ENCODE results near the gene ALPI. TPM values are rescaled to one million over a fixed set of nuclear protein-coding genes. Genes with fewer than 3 reads are reported as not detected.

ALPI gene
- total RNA-seq, 2 experiments from 2014 or later, result not detected

- POLR2A ChIA-PET, result no interaction called here
- CTCF ChIA-PET, result no interaction called here
Observed at GRCh38 chr2:232457121-232458011, 1.4 kb downstream of the ALPI start.

- ChIA-PET POLR2A (no interaction called here), CTCF (interaction anchor here (0.6 kb wide), 1 partner anchor 532 kb away, joined by 3 read pairs; no protein-coding TSS in a partner anchor)
Observed at GRCh38 chr2:232458051-232458660, 2.2 kb downstream of the ALPI start.

- POLR2A ChIA-PET, result no interaction called here
- CTCF ChIA-PET, result interaction anchor here (0.6 kb wide), 1 partner anchor 532 kb away, joined by 3 read pairs; no protein-coding TSS in a partner anchor
Observed at GRCh38 chr2:232458661-232459418, 2.9 kb downstream of the ALPI start.

- POLR2A ChIA-PET, result no interaction called here
- CTCF ChIA-PET, result no interaction called here
Observed at GRCh38 chr2:232459419-232460035, 3.6 kb downstream of the ALPI start.

- POLR2A ChIA-PET, result no interaction called here
- CTCF ChIA-PET, result no interaction called here
Observed at GRCh38 chr2:232460171-232460570, 4.2 kb downstream of the ALPI start.

- ChIA-PET CTCF (interaction anchor here (1.2 kb wide), 1 partner anchor 58 kb away, joined by 3 read pairs; no protein-coding TSS in a partner anchor), POLR2A (no interaction called here)
Observed at GRCh38 chr2:232463701-232464543, 8.0 kb downstream of the ALPI start.

- ChIA-PET CTCF (no interaction called here), POLR2A (no interaction called here)
Observed at GRCh38 chr2:232464544-232464885, 8.6 kb downstream of the ALPI start.

- ChIA-PET CTCF (no interaction called here), POLR2A (no interaction called here)
Observed at GRCh38 chr2:232465061-232465460, 9.1 kb downstream of the ALPI start.

- ChIA-PET POLR2A (no interaction called here), CTCF (interaction anchor here (0.7 kb wide), 1 partner anchor 1543 kb away, joined by 3 read pairs; no protein-coding TSS in a partner anchor)
Observed at GRCh38 chr2:232466221-232466620, 10.3 kb downstream of the ALPI start.

GRCh38 chr2:232473467-232473890, 17.5 kb downstream of the ALPI start:
- POLR2A ChIA-PET, result no interaction called here
- CTCF ChIA-PET, result no interaction called here

- ChIA-PET CTCF (no interaction called here), POLR2A (no interaction called here)
Observed at GRCh38 chr2:232476045-232476444, 20.1 kb downstream of the ALPI start.

- ChIA-PET POLR2A (no interaction called here), CTCF (no interaction called here)
Observed at GRCh38 chr2:232476791-232477190, 20.8 kb downstream of the ALPI start.

GRCh38 chr2:232477751-232478510, 22.0 kb downstream of the ALPI start:
- POLR2A ChIA-PET, result no interaction called here
- CTCF ChIA-PET, result interaction anchor here (0.9 to 1.0 kb wide), 2 partner anchors 43 to 44 kb away, joined by 3 to 5 read pairs; partner anchors contain the start of gene PRSS56

- ChIA-PET CTCF (interaction anchor here (0.9 to 1.0 kb wide), 2 partner anchors 42 to 43 kb away, joined by 3 to 5 read pairs; partner anchors contain the start of gene PRSS56), POLR2A (no interaction called here)
Observed at GRCh38 chr2:232478571-232479340, 22.8 kb downstream of the ALPI start.

- CTCF ChIA-PET, result no interaction called here
- POLR2A ChIA-PET, result no interaction called here
Observed at GRCh38 chr2:232479341-232480200, 23.6 kb downstream of the ALPI start.

GRCh38 chr2:232480201-232481190, 24.5 kb downstream of the ALPI start:
- CTCF ChIA-PET, result no interaction called here
- POLR2A ChIA-PET, result no interaction called here

Measured in activated CD8-positive, alpha-beta memory T cell treated with anti-CD3 and anti-CD28 coated beads for 36 hours (primary cell).